Liver (tissue), 9 donors: Measurements from ENCODE around the gene KRT85. TPM values are rescaled to one million over a fixed set of nuclear protein-coding genes. Genes with fewer than 3 reads are reported as not detected.

Source experiments
- DNase-seq: peaks from one replicate; pipeline ENCODE4 v3.0.0-alpha.2; 2017; ENCODE audit warnings: low spot score
- H3K27ac ChIP-seq, 2 donors: one replicate each; pipeline ENCODE4 v1.7.0; 2013; ENCODE audit warnings: inconsistent platforms in 2 of 2, low read length in 2 of 2, control low read depth in 1 of 2, low read depth in 1 of 2, mild to moderate bottlenecking in 1 of 2
- H3K27me3 ChIP-seq, 4 donors: one replicate each; pipeline versions ENCODE4 v1.6.1 to v1.7.0; 2013; ENCODE audit warnings: low read length in 3 of 4, inconsistent platforms in 1 of 4, mild to moderate bottlenecking in 1 of 4, moderate library complexity in 1 of 4; ENCODE audit not compliant: control insufficient read depth in 4 of 4, insufficient read depth in 4 of 4
- H3K36me3 ChIP-seq, 4 donors: one replicate each; pipeline versions ENCODE4 v1.6.1 to v1.7.0; 2013; ENCODE audit warnings: low read length in 3 of 4, mild to moderate bottlenecking in 3 of 4, low read depth in 1 of 4, moderate library complexity in 1 of 4; ENCODE audit not compliant: control insufficient read depth in 4 of 4, insufficient read depth in 3 of 4
- H3K4me1 ChIP-seq, 4 donors: one replicate each; pipeline versions ENCODE4 v1.6.1 to v1.7.0; 2013; ENCODE audit warnings: low read length in 3 of 4, mild to moderate bottlenecking in 3 of 4, moderate library complexity in 1 of 4; ENCODE audit not compliant: control insufficient read depth in 4 of 4, insufficient read depth in 4 of 4
- H3K4me3 ChIP-seq, 3 donors: one replicate each; pipeline versions ENCODE4 v1.6.1 to v1.7.0; 2013; ENCODE audit warnings: low read length in 3 of 3, control low read depth in 1 of 3, low read depth in 1 of 3, mild to moderate bottlenecking in 1 of 3
- H3K9ac ChIP-seq, 2 donors: one replicate each; pipeline ENCODE4 v1.7.0; 2013; ENCODE audit warnings: low read length in 2 of 2, mild to moderate bottlenecking in 2 of 2, moderate library complexity in 2 of 2, control low read depth in 1 of 2, low read depth in 1 of 2
- H3K9me3 ChIP-seq, 4 donors: one replicate each; pipeline versions ENCODE4 v1.6.1 to v1.7.0; 2013; ENCODE audit warnings: low read length in 3 of 4; ENCODE audit not compliant: control insufficient read depth in 4 of 4
- FOXA1 ChIP-seq: IDR thresholded peaks from 2 replicates; pipeline ENCODE4 v1.6.1; 2016; ENCODE audit warnings: antibody characterized with exemption
- FOXA2 ChIP-seq: IDR thresholded peaks from 2 replicates; pipeline ENCODE4 v1.6.1; 2016; ENCODE audit warnings: antibody characterized with exemption
- GABPA ChIP-seq, 2 donors: IDR thresholded peaks in 1 of 2; conservative IDR thresholded peaks in 1 of 2; 2 replicates each; pipeline ENCODE4 v1.6.1; 2016; ENCODE audit warnings: antibody characterized with exemption in 2 of 2, mild to moderate bottlenecking in 1 of 2, moderate library complexity in 1 of 2
- HNF4A ChIP-seq, 2 donors: conservative IDR thresholded peaks; 2 replicates each; pipeline ENCODE4 v1.6.1; 2016; ENCODE audit warnings: antibody characterized with exemption in 2 of 2, mild to moderate bottlenecking in 2 of 2
- HNF4G ChIP-seq: IDR thresholded peaks from 2 replicates; pipeline ENCODE4 v1.6.1; 2016; ENCODE audit warnings: antibody characterized with exemption
- JUND ChIP-seq, 2 donors: IDR thresholded peaks; 2 replicates each; pipeline ENCODE4 v1.6.1; 2016; ENCODE audit warnings: antibody characterized with exemption in 2 of 2
- NR2F2 ChIP-seq: IDR thresholded peaks from 2 replicates; pipeline ENCODE4 v1.6.1; 2016; ENCODE audit warnings: antibody characterized with exemption
- RXRA ChIP-seq, 2 donors: IDR thresholded peaks; 2 replicates each; pipeline ENCODE4 v1.6.1; 2017 to 2018; ENCODE audit warnings: antibody characterized with exemption in 2 of 2, mild to moderate bottlenecking in 1 of 2
- SP1 ChIP-seq: IDR thresholded peaks from 2 replicates; pipeline ENCODE4 v1.6.1; 2018; ENCODE audit warnings: antibody characterized with exemption, mild to moderate bottlenecking
- YY1 ChIP-seq: IDR thresholded peaks from 2 replicates; pipeline ENCODE4 v1.6.1; 2016; ENCODE audit warnings: antibody characterized with exemption, mild to moderate bottlenecking
- WGBS: extraction: QIAGEN DNeasy Blood & Tissue Kit; methylation state at CpG from one replicate; pipeline ENCODE4 v1.1.7; 2013; 5-methylcytosine and 5-hydroxymethylcytosine counted together
- polyA plus RNA-seq, 2 donors: library from polyadenylated mRNA; stranded (reverse) in 1 of 2; unstranded in 1 of 2; fragments of 200-250 nt in 1 of 2; fragments of >200 nt in 1 of 2; fragmentation: Nextera tagmentation in 1 of 2; extraction: Ambion mirVana in 1 of 2; gene quantifications; one replicate each; pipeline versions ENCODE4 v1.2.1 to v1.2.3, GENCODE V29; 2013 to 2015
- total RNA-seq, 2 donors: library from RNA; depleted of rRNA; stranded (reverse); fragments of >200 nt; gene quantifications; one replicate each; pipeline ENCODE4 v1.2.3, GENCODE V29; 2014
- TF ChIP-seq, protein P1 (sequence below): IDR thresholded peaks from 2 replicates; pipeline ENCODE4 v1.6.1; 2016; ENCODE audit warnings: antibody characterized with exemption
- TF ChIP-seq, protein P2 (sequence below): IDR thresholded peaks from 2 replicates; pipeline ENCODE4 v1.6.1; 2016; ENCODE audit warnings: antibody characterized with exemption
- TF ChIP-seq, protein P3 (sequence below): IDR thresholded peaks from 2 replicates; pipeline ENCODE4 v1.6.1; 2016; ENCODE audit warnings: antibody characterized with exemption
- donor health status: healthy.
- donor health status: healthy.
- donor health status: healthy.
- donor health status: healthy.
- donor health status: healthy.

The KRT85 gene
- total and polyA plus RNA-seq, 4 donors = not detected

DNA sequence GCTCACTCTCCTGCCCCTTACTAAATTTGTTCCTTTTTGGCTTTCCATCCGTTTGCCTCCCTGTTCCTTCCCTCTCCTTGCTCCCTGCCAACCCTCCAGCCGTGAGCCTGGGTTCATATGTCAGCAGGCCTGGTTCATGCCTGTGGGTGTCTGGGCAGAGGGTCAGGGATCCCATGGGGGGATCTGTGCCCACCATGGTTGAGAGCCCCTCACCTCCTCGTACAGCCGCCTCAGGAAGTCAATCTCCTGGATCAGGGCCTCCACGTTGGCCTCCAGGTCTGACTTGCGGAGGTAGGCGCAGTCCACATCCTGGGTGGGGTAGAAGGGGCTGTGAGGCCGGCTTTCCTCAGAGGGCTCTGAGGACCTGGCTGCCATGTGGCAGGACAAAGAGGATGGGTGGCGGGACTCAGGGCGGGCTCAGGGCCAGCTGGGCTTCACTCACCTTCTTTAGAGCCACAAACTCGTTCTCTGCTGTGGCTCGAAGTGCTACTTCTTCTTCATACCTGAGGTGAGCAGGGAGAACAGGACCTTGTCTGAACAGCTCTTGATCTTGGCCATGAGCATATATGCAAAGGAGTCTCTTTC, 49.7 kb downstream of the KRT85 start:
- no peak overlapping the region for H3K9ac ChIP-seq
- H3K27me3 ChIP-seq = peaks cover 0 to 3% (median 1%) of the 10 kb centered on the region in 4 donors
- H3K9me3 ChIP-seq = no peaks in the 10 kb centered on the region
- no peak overlapping the region for H3K27ac ChIP-seq
- DNase-seq = no peak
- H3K4me3 ChIP-seq = no peak overlapping the region
- WGBS = 84% methylated on average over 12 of the region's 12 CpGs
- no peak for TF ChIP-seq GABPA (IDR thresholded peaks at IDR 0.05 in 1 of 2, conservative IDR thresholded peaks at IDR 0.05 in 1 of 2)
- TF ChIP-seq FOXA2 = no peak
- TF ChIP-seq FOXA1 = no peak
- TF ChIP-seq, protein P1, sequence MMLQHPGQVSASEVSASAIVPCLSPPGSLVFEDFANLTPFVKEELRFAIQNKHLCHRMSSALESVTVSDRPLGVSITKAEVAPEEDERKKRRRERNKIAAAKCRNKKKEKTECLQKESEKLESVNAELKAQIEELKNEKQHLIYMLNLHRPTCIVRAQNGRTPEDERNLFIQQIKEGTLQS = no peak
- TF ChIP-seq YY1 = no peak
- no peak for TF ChIP-seq NR2F2
- TF ChIP-seq HNF4G = no peak
- no peak for TF ChIP-seq RXRA (IDR thresholded peaks at IDR 0.05)
- H3K36me3 ChIP-seq = no peaks in the 10 kb centered on the region
- no peaks in the 10 kb centered on the region for H3K4me1 ChIP-seq

DNA sequence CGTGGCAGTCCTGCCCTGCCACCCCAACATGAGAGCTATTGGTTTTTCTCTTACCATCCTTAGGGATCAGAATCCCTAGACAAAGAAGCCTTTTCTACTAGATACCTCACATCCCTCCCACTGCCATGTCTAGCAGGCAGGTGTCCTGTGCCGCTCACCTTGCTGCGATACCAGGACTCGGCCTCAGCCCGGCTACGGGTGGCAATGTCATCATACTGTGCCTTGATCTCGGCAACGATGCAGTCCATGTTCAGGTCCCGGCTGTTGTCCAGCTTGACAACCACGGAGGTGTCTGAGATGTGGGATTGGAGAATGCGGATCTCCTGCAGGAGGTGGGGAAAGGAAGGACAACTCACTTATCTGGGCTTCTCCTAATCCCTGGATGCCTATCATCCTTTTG, 50.6 kb downstream of the KRT85 start:
- no peaks in the 10 kb centered on the region for H3K36me3 ChIP-seq
- no peak overlapping the region for H3K4me3 ChIP-seq
- 90% methylated on average over 11 of the region's 11 CpGs for WGBS
- no peaks in the 10 kb centered on the region for H3K9me3 ChIP-seq
- H3K4me1 ChIP-seq = no peaks in the 10 kb centered on the region
- H3K27ac ChIP-seq = no peak overlapping the region
- TF ChIP-seq SP1 = no peak
- TF ChIP-seq, protein P2, sequence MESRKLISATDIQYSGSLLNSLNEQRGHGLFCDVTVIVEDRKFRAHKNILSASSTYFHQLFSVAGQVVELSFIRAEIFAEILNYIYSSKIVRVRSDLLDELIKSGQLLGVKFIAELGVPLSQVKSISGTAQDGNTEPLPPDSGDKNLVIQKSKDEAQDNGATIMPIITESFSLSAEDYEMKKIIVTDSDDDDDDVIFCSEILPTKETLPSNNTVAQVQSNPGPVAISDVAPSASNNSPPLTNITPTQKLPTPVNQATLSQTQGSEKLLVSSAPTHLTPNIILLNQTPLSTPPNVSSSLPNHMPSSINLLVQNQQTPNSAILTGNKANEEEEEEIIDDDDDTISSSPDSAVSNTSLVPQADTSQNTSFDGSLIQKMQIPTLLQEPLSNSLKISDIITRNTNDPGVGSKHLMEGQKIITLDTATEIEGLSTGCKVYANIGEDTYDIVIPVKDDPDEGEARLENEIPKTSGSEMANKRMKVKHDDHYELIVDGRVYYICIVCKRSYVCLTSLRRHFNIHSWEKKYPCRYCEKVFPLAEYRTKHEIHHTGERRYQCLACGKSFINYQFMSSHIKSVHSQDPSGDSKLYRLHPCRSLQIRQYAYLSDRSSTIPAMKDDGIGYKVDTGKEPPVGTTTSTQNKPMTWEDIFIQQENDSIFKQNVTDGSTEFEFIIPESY = no peak
- no peak for TF ChIP-seq FOXA2
- no peak for TF ChIP-seq FOXA1
- TF ChIP-seq JUND (IDR thresholded peaks at IDR 0.05) = no peak
- DNase-seq = no peak
- H3K27me3 ChIP-seq = peaks cover 0 to 3% (median 1%) of the 10 kb centered on the region in 4 donors
- no peak overlapping the region for H3K9ac ChIP-seq

DNA sequence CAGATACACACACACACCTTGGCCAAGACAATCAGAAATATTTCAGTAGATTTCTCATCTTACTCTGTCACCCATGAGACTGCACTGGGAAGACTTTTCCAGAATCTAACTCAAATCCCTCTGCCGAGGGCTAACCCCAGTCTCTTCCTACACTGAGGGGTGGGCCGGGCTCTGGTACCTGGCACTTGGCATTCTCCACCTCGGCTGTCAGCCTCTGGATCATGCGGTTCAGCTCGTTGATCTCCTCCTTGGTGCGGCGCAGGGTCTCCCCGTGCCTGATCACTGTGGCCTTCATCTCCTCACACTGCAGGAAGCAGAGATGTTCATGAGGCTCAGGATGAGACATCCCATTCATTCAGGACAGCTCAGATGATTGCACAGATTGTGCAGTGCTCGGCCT, 51.0 kb downstream of the KRT85 start:
- peaks cover 0 to 3% (median 1%) of the 10 kb centered on the region in 4 donors for H3K27me3 ChIP-seq
- TF ChIP-seq, protein P3, sequence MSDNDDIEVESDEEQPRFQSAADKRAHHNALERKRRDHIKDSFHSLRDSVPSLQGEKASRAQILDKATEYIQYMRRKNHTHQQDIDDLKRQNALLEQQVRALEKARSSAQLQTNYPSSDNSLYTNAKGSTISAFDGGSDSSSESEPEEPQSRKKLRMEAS = no peak
- no peak for TF ChIP-seq HNF4G
- TF ChIP-seq, protein P1 = no peak
- no peak for TF ChIP-seq RXRA (IDR thresholded peaks at IDR 0.05)
- TF ChIP-seq HNF4A (conservative IDR thresholded peaks at IDR 0.05) = no peak
- TF ChIP-seq FOXA2 = no peak
- no peak for TF ChIP-seq YY1
- TF ChIP-seq FOXA1 = no peak
- no peak overlapping the region for H3K4me3 ChIP-seq
- H3K9ac ChIP-seq = no peak overlapping the region
- no peaks in the 10 kb centered on the region for H3K9me3 ChIP-seq
- H3K27ac ChIP-seq = no peak overlapping the region
- DNase-seq = no peak
- H3K4me1 ChIP-seq = no peaks in the 10 kb centered on the region
- H3K36me3 ChIP-seq = no peaks in the 10 kb centered on the region
- WGBS = 85% methylated on average over 9 of the region's 9 CpGs
